Esophagus squamous epithelium (tissue), 5 donors: ENCODE measurements around the gene MCM3AP. TPM values are rescaled to one million over a fixed set of nuclear protein-coding genes. Genes with fewer than 3 reads are reported as not detected.

Source experiments
- DNase-seq: peaks from one replicate; lab custom pipeline; 2025; lab: John Stamatoyannopoulos, UW
- H3K27ac ChIP-seq, 4 donors: fragments of 200-600 bp; sonication (generic); one replicate each; pipeline ENCODE4 v1.5.1; 2016 to 2019; ENCODE audit warnings: mild to moderate bottlenecking in 1 of 4
- H3K27me3 ChIP-seq, 4 donors: fragments of 200-600 bp; sonication (generic); 1 replicate in 3 of 4; 2 replicates in 1 of 4; pipeline versions ENCODE4 v1.5.1 to v1.6.0; 2017 to 2021; ENCODE audit warnings: antibody characterized with exemption in 1 of 4
- H3K36me3 ChIP-seq, 3 donors: fragments of 200-600 bp; sonication (generic); one replicate each; pipeline ENCODE4 v1.5.1; 2016 to 2019
- H3K4me1 ChIP-seq, 3 donors: fragments of 200-600 bp; sonication (generic); one replicate each; pipeline ENCODE4 v1.5.1; 2017 to 2019
- H3K4me3 ChIP-seq, 4 donors: fragments of 200-600 bp; sonication (generic); 1 replicate in 3 of 4; 2 replicates in 1 of 4; pipeline ENCODE4 v1.5.1; 2016 to 2019; ENCODE audit warnings: mild to moderate bottlenecking in 2 of 4, moderate library complexity in 1 of 4
- H3K9me3 ChIP-seq, 3 donors: fragments of 200-600 bp; sonication (generic); one replicate each; pipeline ENCODE4 v1.5.1; 2016 to 2019
- POLR2A ChIP-seq, 4 donors: fragments of 450-650 bp; IDR thresholded peaks; one replicate each; pipeline ENCODE4 v1.6.1; 2017; ENCODE audit warnings: antibody characterized with exemption in 4 of 4, mild to moderate bottlenecking in 4 of 4, moderate library complexity in 3 of 4
- WGBS, 2 donors: methylation state at CpG; one replicate each; pipeline ENCODE4 v1.1.5; 2018; 5-methylcytosine and 5-hydroxymethylcytosine counted together
- intact Hi-C: fragments of 100-400 bp; cut with DNase I; formaldehyde crosslinking; loops from one replicate; pipeline ENCODE4 v1.15.0; 2022
- total RNA-seq, 4 donors: library from RNA; depleted of rRNA; stranded (reverse); fragments of >200 nt; gene quantifications; one replicate each; pipeline ENCODE4 v1.1.0, GENCODE V29; 2016
- TF ChIP-seq, protein P1 (sequence below), 6 experiments: fragments of 450-650 bp in 4 of 6; fragments of 200-600 bp in 2 of 6; sonication (generic) in 2 of 6; IDR thresholded peaks; one replicate each; pipeline ENCODE4 v1.5.1; 2016 to 2019; ENCODE audit warnings: antibody characterized with exemption in 6 of 6, mild to moderate bottlenecking in 4 of 6, moderate library complexity in 4 of 6
- donor health status: DM: yes; HTN: yes; CAD: no.

Gene MCM3AP
- total RNA-seq, 4 donors from 2014 or later = 31.3 to 72.7 (median 63.2) TPM

GRCh38 chr21:46219591-46220239 lies 65.7 kb downstream of the MCM3AP start:
- Histone ChIP-seq H3K4me1 (peaks cover 0 to 5% (median 0%) of the 10 kb centered on the region in 3 donors), H3K27me3 (no peaks in the 10 kb centered on the region), H3K27ac (no peak overlapping the region), H3K4me3 (no peak overlapping the region), H3K36me3 (peaks cover 18 to 90% (median 43%) of the 10 kb centered on the region in 3 donors), H3K9me3 (no peaks in the 10 kb centered on the region)
- intact Hi-C loops = loop anchor here (10.0 kb wide), 1 partner anchor 105 kb away; the partner anchor contains the start of genes C21orf58 and PCNT
- TF ChIP-seq, protein P1, sequence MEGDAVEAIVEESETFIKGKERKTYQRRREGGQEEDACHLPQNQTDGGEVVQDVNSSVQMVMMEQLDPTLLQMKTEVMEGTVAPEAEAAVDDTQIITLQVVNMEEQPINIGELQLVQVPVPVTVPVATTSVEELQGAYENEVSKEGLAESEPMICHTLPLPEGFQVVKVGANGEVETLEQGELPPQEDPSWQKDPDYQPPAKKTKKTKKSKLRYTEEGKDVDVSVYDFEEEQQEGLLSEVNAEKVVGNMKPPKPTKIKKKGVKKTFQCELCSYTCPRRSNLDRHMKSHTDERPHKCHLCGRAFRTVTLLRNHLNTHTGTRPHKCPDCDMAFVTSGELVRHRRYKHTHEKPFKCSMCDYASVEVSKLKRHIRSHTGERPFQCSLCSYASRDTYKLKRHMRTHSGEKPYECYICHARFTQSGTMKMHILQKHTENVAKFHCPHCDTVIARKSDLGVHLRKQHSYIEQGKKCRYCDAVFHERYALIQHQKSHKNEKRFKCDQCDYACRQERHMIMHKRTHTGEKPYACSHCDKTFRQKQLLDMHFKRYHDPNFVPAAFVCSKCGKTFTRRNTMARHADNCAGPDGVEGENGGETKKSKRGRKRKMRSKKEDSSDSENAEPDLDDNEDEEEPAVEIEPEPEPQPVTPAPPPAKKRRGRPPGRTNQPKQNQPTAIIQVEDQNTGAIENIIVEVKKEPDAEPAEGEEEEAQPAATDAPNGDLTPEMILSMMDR (IDR thresholded peaks at IDR 0.05) = no peak
- no peak for TF ChIP-seq POLR2A (IDR thresholded peaks at IDR 0.05)
- 43 to 77% methylated on average over 2 to 3 of the region's 13 CpGs for WGBS, 2 donors
- DNase-seq = no peak

DNA sequence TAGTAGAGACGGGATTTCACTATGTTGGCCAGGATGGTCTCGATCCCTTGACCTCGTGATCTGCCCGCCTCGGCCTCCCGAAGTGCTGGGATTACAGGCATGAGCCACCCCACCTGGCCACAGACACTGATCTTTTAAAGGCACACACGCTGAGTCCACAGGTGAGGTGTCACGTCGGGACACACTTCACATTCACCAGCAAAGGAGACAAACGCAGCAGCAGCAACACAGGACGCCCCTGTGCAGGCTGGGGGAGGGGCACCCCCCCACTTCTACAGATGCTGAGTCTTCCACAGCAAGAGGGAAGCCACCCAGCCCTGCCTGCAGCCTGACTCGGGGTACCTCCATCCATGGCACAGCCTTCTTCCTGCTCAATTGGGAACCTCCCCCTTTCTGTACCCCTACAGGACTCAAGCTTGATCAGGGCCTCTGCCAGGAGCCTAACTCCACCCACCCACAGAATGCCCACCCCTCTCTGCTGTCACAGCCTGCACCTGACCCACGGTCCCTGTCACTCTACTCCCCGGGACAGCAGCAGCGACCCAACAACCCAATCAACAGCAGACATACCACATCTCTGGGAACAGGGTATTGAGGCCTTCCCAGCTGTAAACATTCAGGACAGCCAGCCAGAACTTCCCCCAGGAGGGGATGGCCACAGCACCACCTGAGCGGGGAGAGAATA lies 66.4 kb downstream of the MCM3AP start:
- TF ChIP-seq, protein P1 (IDR thresholded peaks at IDR 0.05) = no peak
- no peak for TF ChIP-seq POLR2A (IDR thresholded peaks at IDR 0.05)
- Histone ChIP-seq H3K36me3 (peaks cover 18 to 93% (median 48%) of the 10 kb centered on the region in 3 donors), H3K9me3 (no peaks in the 10 kb centered on the region), H3K27me3 (no peaks in the 10 kb centered on the region), H3K4me3 (no peak overlapping the region), H3K27ac (no peak overlapping the region), H3K4me1 (no peaks in the 10 kb centered on the region)
- intact Hi-C loops = no loop called here
- 67% methylated on average over 3 of the region's 16 CpGs; no CpG with 5 or more reads in 1 of the 2 donors for WGBS, 2 donors
- no peak for DNase-seq

DNA sequence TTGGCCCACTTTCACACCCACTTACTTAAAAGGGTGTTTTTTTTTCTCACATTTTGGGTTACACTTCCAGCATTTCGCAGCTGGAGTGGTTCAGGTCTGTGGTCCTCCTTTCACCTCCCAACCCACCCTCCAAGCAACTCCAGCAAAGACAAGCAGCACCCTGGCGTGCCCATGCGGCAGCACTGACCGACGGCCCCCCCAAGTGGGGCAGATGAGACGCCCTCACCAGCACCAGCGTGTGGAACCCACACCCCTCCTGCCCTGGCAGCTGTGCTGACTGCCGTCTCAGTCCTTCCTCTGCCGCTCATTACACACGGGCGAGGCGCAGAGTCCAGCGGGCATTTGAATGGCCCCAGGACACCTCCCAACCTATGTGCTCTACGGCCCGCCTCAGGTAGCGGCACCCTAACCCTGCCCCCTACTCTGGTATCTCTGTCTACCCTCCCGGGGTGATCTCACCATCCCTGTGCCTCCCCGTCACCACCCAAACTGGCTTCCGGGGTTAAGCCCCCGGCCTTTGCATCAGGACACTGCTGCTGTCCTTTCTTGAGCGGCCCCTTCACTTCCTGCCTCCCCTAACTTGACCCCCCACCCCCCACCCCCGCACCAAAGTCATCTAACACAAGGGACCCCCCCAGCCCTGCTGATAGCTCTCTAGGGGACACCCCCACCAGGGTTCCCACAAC lies 67.8 kb downstream of the MCM3AP start:
- peaks cover 23 to 100% (median 51%) of the 10 kb centered on the region in 3 donors for H3K36me3 ChIP-seq
- WGBS, 2 donors = 87 to 88% methylated on average over 12 to 22 of the region's 22 CpGs
- TF ChIP-seq, protein P1 (IDR thresholded peaks at IDR 0.05) = no peak
- TF ChIP-seq POLR2A (IDR thresholded peaks at IDR 0.05) = no peak
- no peaks in the 10 kb centered on the region for H3K9me3 ChIP-seq
- no peaks in the 10 kb centered on the region for H3K27me3 ChIP-seq
- intact Hi-C loops = no loop called here
- H3K27ac ChIP-seq = no peak overlapping the region
- H3K4me1 ChIP-seq = no peaks in the 10 kb centered on the region
- no peak for DNase-seq
- no peak overlapping the region for H3K4me3 ChIP-seq

- Histone ChIP-seq H3K9me3 (no peaks in the 10 kb centered on the region), H3K27ac (no peak overlapping the region), H3K4me3 (no peak overlapping the region), H3K4me1 (no peaks in the 10 kb centered on the region), H3K36me3 (peaks cover 20 to 100% (median 51%) of the 10 kb centered on the region in 3 donors), H3K27me3 (no peaks in the 10 kb centered on the region)
- TF ChIP-seq, protein P1 (IDR thresholded peaks at IDR 0.05) = no peak
- no peak for TF ChIP-seq POLR2A (IDR thresholded peaks at IDR 0.05)
- DNase-seq = no peak
- intact Hi-C loops = no loop called here
- WGBS, 2 donors = 89 to 100% methylated on average over 3 to 9 of the region's 16 CpGs
These were observed 69.2 kb downstream of the MCM3AP start for GRCh38 chr21:46216132-46216747.
